GM10266 (cell line): ENCODE measurements around the gene ADAMTSL4.

Experiments used
- DNase-seq: peaks from one replicate; pipeline ENCODE4 v3.0.0; 2012; ENCODE audit errors: extremely low spot score
- TF ChIP-seq, protein P1 (sequence below): IDR thresholded peaks from 2 replicates; pipeline ENCODE4 v1.5.1; 2012; ENCODE audit warnings: mild to moderate bottlenecking, low read depth; ENCODE audit not compliant: control insufficient read depth, insufficient read depth; ENCODE audit errors: missing control alignments

The ADAMTSL4 gene

DNA sequence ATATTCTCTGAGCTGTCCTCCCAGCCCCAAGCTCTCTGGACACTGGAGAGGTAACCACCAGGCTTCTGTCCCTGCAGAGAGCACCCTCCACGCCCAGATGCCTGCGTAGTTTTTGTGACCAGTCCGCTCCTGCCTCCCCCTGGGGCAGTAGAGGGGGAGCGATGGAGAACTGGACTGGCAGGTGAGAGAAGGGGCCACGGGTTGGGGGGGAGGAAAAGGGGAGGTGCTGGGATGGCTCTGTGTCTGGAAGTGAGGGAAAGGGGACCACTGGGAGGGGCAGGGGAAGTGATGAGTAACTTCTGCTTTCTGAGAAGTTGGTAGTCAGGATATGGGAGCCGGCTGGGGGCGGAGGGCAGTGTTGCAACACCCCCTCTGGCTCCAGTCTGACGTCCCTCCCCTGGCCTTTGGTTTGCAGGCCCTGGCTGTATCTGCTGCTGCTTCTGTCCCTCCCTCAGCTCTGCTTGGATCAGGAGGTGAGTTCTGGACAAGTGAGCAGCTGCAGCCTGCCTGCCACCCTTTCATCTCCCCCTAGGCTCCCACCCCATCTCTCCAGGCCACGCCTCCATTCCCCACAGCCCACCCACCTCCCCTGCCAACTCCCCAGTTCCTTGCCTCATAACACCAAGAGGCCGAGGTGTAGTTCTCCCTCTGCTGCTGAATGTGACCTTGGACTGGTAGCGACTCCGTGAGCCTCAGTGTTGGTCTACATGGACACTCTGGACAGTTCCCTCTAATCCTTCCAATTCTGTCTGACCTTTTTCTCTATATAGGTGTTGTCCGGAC is 3.1 kb downstream of the ADAMTSL4 start:
- DNase-seq = no peak
- TF ChIP-seq, protein P1, sequence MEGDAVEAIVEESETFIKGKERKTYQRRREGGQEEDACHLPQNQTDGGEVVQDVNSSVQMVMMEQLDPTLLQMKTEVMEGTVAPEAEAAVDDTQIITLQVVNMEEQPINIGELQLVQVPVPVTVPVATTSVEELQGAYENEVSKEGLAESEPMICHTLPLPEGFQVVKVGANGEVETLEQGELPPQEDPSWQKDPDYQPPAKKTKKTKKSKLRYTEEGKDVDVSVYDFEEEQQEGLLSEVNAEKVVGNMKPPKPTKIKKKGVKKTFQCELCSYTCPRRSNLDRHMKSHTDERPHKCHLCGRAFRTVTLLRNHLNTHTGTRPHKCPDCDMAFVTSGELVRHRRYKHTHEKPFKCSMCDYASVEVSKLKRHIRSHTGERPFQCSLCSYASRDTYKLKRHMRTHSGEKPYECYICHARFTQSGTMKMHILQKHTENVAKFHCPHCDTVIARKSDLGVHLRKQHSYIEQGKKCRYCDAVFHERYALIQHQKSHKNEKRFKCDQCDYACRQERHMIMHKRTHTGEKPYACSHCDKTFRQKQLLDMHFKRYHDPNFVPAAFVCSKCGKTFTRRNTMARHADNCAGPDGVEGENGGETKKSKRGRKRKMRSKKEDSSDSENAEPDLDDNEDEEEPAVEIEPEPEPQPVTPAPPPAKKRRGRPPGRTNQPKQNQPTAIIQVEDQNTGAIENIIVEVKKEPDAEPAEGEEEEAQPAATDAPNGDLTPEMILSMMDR = no peak

DNA sequence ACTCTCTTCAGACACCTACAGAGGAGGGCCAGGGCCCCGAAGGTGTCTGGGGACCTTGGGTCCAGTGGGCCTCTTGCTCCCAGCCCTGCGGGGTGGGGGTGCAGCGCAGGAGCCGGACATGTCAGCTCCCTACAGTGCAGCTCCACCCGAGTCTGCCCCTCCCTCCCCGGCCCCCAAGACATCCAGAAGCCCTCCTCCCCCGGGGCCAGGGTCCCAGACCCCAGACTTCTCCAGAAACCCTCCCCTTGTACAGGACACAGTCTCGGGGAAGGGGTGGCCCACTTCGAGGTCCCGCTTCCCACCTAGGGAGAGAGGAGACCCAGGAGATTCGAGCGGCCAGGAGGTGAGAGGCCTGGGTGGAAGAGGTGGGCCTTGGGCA is 3.7 kb downstream of the ADAMTSL4 start:
- DNase-seq = no peak
- TF ChIP-seq, protein P1 = no peak

DNA sequence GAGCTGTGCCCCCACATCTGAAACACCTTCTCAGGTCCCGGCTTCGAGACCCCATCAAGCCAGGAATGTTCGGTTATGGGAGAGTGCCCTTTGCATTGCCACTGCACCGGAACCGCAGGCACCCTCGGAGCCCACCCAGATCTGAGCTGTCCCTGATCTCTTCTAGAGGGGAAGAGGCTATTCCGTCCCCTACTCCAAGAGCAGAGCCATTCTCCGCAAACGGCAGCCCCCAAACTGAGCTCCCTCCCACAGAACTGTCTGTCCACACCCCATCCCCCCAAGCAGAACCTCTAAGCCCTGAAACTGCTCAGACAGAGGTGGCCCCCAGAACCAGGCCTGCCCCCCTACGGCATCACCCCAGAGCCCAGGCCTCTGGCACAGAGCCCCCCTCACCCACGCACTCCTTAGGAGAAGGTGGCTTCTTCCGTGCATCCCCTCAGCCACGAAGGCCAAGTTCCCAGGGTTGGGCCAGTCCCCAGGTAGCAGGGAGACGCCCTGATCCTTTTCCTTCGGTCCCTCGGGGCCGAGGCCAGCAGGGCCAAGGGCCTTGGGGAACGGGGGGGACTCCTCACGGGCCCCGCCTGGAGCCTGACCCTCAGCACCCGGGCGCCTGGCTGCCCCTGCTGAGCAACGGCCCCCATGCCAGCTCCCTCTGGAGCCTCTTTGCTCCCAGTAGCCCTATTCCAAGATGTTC is 4.3 kb downstream of the ADAMTSL4 start:
- TF ChIP-seq, protein P1 = no peak
- DNase-seq = no peak

DNA sequence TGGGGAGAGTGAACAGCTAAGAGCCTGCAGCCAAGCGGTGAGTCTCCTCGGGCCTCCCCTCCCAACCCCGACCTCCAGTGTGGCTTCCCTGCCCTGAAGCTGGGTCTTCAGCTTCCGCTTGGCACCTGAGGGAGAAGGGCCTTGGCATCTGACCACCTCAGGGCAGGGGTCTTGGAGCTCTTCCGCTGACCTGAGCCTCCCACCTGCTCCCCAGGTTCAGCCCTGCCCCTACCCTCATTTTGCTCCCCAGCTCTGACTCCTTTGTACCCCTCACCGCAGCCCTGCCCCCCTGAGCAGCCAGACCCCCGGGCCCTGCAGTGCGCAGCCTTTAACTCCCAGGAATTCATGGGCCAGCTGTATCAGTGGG is 4.9 kb downstream of the ADAMTSL4 start:
- DNase-seq = no peak

DNA sequence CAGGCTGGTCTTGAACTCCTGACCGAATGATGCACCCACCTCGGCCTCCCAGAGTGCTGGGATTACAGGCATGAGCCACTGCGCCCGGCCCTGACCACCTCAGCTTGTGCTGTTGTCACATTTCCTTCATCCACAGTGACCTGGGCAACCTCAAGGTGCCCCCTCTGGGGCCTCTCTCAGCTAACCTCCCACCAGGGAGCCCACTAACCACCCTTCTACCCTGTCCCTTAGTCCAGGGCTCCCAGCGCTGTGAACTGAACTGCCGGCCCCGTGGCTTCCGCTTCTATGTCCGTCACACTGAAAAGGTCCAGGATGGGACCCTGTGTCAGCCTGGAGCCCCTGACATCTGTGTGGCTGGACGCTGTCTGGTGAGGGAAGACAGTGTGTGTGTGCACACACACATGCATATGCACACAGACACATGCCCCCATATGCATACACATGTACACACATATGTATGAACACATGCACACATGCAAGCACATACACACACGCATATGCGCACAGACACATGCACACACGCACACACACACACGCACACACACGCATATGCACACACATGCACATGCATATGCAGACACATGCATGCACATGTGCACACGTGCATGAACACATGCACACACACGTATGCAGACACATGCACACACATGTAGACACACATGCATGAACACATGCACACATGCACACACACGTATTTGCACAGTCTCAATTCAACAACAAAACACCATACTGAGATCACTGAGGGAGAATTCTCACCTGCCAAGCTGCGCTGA is 6.2 kb downstream of the ADAMTSL4 start:
- TF ChIP-seq, protein P1 = no peak
- DNase-seq = no peak

More for the DNA sequence above, 4.9 kb downstream of the ADAMTSL4 start:
- TF ChIP-seq, protein P1 = no peak

DNA sequence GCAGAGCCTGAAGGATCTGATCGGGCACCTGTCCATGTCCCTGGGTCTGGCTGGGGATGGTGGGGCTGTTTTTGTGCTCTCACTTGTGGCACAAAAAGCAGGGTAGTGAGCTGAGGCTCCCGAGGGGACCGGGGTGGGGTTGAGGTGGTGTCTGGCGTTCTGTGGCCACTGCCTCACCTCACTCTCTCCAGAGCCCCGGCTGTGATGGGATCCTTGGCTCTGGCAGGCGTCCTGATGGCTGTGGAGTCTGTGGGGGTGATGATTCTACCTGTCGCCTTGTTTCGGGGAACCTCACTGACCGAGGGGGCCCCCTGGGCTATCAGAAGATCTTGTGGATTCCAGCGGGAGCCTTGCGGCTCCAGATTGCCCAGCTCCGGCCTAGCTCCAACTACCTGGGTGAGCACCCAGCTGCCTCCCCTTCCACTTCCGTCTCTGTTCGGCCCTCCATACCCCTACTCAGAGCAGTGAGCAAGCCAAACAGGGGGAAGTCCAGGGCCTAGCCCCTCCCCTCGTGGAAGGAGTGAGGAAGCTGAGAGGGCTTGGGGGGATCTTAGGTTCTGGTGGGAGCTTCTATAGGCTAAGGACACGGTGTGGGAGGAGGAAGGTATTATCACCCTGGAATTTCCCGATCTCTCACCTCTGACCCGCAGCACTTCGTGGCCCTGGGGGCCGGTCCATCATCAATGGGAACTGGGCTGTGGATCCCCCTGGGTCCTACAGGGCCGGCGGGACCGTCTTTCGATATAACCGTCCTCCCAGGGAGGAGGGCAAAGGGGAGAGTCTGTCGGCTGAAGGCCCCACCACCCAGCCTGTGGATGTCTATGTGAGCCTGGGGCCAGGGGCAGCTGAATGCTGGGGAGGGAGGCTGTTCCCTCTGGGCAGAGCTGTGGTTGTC is 7.0 kb downstream of the ADAMTSL4 start:
- TF ChIP-seq, protein P1 = no peak
- no peak for DNase-seq
